Measurements from ENCODE around the gene FAM120AOS.

DNA sequence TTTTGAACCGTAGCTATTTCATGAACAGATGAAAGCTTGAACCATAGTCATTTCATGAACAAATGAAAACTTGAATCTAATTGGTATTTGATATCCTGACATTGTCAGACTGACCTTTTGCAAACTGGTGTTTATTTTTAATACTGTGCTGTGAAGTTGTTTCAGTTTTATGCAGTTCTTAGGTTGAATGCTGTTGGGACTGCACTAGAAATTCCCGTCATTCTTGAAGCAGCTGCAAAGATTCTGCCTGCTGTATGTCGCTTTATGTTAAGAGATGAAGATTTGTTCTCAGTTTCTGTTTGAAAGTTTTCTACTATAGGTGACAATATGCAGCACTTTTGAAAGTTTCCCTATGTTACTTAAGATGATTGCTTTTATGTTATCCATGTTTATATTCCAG lies 22.5 kb upstream of the FAM120AOS start:
- TF ChIP-seq, protein P1, sequence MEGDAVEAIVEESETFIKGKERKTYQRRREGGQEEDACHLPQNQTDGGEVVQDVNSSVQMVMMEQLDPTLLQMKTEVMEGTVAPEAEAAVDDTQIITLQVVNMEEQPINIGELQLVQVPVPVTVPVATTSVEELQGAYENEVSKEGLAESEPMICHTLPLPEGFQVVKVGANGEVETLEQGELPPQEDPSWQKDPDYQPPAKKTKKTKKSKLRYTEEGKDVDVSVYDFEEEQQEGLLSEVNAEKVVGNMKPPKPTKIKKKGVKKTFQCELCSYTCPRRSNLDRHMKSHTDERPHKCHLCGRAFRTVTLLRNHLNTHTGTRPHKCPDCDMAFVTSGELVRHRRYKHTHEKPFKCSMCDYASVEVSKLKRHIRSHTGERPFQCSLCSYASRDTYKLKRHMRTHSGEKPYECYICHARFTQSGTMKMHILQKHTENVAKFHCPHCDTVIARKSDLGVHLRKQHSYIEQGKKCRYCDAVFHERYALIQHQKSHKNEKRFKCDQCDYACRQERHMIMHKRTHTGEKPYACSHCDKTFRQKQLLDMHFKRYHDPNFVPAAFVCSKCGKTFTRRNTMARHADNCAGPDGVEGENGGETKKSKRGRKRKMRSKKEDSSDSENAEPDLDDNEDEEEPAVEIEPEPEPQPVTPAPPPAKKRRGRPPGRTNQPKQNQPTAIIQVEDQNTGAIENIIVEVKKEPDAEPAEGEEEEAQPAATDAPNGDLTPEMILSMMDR (IDR thresholded peaks at IDR 0.05), result no peak
- TF ChIP-seq POLR2A (IDR thresholded peaks at IDR 0.05), result no peak

Measured in lower leg skin (tissue), 3 donors.